UCSD-AML1 (cell line): ENCODE measurements around the gene PPP2R5C.

Experiments used
- DNase-seq: peaks from one replicate; lab custom pipeline; 2025; ENCODE audit not compliant: unreplicated experiment; lab: John Stamatoyannopoulos, UW

Gene PPP2R5C

DNA sequence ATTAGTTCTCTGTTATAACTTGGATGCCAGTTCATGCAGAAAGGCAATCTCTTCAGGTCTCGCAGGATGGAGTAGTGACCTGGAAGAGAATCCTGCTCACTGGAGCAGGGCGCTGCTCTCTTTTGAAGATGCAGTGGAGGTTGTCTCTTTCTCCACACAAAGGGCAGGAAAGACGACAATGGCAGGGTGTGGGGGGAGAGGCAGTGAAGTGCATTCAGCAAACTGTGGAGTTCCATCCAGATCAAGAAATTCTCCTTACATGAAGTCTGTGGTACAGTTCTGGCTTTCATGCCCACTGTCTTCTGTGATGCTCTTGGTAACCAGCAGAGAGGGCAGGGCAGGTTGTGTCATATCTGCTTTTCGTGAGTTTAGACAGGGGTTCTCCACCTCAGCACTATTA, 6.6 kb upstream of the PPP2R5C start:
- DNase-seq: no peak

DNA sequence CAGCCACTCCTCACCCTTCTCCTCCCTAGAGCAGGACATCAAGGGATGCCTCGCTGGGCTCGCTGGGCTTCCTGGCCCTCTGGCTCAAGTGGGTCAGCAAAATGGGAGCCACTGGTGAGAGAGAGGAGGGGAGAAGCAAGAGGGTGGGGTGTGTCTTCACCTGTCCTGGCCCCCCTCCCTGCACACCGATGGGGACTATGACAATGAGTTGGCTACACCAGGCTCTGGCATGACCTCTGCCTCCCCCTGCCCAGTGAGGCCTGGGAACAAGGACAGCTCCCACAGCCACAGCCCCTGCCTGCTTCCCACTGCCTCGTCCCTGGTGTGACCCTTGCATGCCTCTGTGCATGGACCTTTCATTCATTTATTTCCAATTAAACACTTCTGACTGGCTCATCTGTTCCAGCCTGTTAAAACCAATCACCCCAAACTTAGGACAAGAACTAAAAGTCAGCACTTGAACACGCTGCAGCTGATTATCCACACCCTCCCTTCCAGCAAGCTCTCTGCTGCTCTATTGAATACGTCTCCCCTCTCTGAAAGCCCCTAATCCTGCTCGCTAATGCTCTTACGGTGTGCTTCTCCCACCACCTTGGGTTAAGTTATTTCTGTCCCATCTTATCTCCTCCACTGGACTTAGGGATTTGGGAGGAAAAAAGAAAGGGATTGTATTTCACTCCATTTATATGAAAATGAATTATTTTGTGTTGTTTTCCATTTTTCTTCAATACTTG, 5.8 kb upstream of the PPP2R5C start:
- DNase-seq: no peak

DNA sequence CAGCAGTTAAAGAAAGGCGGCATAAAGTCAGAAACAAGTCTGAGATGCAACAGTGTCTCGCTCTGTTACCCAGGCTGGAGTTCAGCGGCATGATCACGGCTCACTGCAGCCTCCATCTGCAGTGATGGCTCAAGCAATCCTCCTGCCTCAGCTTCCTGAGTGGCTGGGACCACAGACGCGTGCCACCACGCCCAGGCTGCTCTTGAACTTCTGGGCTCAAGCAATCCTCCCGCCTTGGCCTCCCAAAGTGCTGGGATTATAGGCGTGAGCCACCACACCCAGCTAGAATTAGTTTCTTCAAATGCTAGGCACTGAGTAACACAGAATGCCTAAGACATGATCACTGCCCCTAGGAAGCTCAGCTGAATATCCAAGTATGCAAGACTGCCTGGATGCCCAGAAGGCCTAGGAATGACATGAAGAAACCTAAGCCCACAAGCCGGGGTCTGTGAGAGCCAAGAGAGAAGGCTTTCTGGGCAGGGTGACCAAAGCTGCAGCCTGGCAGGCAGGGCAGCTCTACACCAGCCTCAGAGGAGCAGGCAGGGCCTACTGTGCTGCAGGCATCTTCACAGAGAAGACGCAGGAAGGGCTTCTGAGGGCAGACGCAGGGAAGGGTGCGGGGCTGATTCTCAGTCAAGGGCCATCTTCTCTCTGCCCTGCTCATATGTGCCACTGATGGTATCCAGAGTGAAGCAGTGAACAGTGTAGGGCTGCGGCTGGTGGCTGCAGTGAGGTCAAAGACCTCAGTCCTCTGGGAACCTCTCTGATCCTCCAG, 4.3 kb upstream of the PPP2R5C start:
- no peak for DNase-seq

- DNase-seq: no peak
Measured at GRCh38 chr14:101757839-101758211, 3.7 kb upstream of the PPP2R5C start.

GRCh38 chr14:101758913-101759593, 2.5 kb upstream of the PPP2R5C start:
- DNase-seq: no peak

DNA sequence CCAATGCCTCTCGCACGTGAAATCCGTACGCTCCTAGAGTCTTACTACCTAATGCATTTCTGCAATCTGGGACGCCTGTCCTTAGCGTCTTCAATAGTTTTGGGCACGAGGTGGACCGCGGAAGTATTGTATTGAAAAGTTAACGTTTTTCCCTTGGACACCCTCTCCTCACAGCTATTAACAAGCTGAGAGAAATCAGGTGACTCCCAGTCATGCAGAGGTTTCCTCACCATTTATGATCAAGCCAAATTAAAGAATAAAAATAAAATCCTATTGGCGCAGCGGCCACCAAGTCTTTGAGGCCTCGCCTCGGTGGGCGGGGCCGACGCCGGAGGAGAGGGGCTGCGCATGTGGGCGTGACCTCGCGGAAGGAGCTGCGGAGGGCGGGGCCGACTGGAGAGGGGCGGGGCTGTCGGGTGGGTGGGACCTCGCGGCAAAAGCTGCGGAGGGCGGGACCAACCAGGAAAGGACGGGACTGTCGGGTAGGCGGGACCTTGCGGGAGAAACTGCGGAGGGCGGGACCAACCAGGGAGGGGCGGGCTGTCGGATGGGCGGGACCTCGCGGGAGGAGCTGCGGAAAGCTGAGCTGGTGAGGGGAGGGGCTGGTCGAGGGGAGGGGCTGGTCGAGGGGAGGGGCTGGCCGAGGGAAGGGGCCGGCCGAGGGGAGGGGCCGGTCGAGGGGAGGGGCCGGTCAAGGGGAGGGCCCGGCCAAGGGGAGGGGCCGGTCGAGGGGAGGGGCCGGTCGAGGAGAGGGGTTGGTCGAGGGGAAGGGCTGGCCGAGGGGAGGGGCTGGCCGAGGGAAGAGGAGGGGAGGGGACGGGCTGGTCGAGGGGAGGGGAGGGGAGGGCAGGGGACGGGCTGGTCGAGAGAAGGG, 1.1 kb upstream of the PPP2R5C start:
- peak; percentile 96 for DNase-seq

DNA sequence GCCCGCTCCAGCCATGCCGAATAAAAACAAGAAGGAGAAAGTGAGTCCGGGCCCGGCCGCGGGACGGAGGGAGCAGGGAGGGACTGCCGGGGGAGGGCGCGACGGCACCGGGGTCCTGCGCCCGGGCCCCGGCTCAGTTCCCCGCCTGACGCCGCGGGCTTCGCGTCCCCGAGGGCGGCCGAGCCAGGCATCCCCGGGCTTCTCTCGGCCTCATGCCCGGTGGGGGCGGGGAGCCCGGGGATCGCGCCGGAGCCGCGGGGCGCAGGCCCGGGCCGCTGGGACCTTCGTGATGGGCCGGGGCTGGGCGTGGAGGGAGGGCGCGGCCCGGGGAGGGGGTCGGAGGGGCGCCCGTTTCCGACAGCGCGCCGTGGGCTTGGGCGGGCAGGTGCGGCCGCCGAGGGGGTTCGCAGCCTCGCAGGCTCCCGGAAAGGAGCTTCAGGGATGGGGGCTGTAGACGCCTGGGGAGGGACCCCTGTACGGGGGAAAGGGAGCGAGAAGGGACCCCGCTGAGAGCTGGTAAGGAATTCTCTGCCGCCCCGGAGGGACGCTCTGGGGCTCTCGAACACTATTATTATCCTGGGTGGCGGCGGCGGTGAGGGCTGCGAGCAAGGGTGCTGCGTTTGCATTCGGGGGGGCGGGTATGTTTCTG, 496 bp downstream of the PPP2R5C start:
- no peak for DNase-seq

DNA sequence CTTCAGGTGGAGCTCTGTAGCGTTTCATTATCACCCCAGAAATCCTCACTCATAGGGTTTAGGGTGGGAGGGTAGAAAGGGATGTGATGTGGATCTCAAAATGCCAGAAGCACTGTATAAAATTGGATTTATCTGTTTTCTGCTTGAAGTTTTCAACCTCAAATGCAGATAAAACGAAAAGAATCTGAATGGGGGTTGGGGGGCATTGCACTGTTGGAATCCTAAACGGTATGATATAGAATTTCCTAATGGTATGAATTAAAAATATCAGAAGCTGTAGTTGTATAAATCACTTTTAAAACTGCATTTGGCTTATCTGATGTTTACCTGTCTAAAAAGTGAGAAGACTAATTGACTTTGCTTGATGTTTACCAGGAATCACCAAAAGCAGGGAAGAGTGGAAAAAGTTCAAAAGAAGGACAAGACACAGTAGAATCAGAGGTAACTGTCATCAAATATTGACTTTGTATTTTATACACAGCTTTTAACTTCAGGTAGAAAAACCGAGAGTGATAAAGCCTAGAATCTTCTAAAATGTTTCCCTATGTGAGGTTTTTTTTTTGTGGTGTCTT, 1.1 kb downstream of the PPP2R5C start:
- no peak for DNase-seq

DNA sequence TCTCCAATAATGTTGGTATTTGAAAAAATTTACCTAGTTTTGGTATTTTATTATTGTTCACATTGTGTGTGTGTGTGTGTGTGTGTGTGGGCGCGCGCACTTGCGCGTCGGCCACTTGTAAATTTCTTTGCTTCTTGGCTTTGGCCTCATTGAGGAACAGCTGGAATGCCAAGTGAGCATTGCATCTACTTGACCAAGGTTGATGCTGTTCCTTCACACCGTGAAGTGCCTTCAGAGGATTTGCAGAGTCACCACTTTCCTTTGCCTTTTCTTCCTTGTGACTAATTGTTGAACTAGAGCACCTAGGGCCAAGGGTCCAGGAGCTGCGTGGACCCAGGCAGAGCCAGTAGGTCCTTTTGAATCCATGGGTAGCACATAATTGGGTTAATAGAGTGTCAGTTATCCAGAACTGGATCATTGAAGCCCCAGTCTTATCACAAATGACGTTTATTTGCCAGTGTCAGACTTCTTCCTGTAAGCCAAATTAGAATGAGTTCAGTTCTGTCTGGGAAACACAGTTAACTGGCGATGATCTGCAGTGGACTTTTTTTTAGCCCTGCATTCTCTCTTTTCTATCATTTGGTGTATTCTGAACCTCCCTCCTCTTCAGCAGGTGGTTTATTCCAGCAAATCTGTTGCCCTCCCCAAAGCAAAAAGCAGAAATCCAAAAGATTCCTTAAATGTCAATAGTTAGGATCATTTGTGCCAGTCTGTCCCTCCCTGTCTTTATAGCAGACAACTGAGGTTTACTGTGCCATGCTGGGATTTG, 2.6 kb downstream of the PPP2R5C start:
- no peak for DNase-seq

- no peak for DNase-seq
Measured at GRCh38 chr14:101767618-101768362, 6.3 kb downstream of the PPP2R5C start.

GRCh38 chr14:101770183-101770582, 8.7 kb downstream of the PPP2R5C start:
- no peak for DNase-seq

DNA sequence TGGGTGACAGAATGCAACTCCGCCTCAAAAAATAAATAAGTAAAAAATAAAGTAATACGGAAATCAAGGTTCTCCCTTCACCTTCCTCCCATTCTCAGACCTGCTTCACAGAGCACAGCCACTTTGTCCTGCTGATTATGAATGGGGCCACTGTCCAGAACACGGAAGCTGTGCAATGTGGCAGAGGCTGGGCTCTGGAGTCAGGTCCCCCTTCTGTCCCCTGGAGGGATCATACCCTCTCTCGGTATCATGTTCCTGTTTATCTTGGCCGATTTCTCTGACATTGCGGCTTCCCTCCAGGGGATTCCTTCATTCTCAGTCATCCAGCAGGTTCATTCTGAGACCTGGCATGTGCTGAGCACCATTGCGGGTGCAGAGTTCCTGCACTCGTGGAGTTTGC, 11.3 kb downstream of the PPP2R5C start:
- no peak for DNase-seq

DNA sequence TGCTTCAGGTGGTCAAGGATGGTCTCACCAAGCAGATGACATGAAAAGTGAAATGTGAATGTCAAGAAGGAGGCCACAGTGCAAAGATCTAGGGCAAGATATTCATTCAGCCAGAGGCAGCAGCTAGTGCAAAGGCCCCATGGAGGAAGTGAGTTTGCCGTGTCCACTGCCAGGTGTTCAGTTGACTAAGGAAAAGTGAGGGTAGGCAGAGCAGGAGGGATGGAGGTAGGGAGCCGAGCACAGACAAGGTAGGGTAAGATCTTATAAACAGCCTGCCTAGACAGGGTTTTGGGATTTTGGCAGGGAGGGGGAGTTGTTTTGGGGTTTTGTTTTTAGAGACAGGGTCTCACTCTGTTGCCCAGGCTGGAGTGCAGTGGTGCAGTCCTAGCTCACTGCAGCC, 11.9 kb downstream of the PPP2R5C start:
- DNase-seq: no peak

GRCh38 chr14:101774006-101774795, 12.7 kb downstream of the PPP2R5C start:
- no peak for DNase-seq

GRCh38 chr14:101774814-101775213, 13.3 kb downstream of the PPP2R5C start:
- no peak for DNase-seq

DNA sequence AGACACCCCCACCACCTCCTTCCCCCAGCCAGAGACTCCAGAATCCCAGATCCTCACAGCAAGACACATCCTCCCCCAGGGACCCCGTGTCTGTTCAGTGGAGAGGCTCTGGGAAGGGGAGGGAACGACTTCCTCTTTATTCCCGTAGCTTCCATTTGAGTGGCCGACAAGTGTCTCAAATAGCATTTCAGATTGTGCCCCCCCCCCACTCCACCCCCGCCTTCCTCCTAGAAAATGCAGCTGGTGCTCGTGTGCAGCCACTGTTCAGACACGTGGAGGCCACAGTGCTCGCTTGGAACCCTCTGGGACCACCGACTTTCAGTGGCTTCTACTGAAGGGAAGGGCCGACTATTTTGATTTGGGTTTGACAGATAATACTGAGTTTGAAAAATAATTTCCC, 14.3 kb downstream of the PPP2R5C start:
- no peak for DNase-seq

- DNase-seq: no peak
Measured at GRCh38 chr14:101776344-101776743, 14.8 kb downstream of the PPP2R5C start.

- DNase-seq: no peak
Measured at GRCh38 chr14:101780390-101780789, 18.9 kb downstream of the PPP2R5C start.
